Smooth muscle cell (in vitro differentiated cells): ENCODE results near the gene CUL4A. TPM values are rescaled to one million over a fixed set of nuclear protein-coding genes. Genes with fewer than 3 reads are reported as not detected.
"Not testable (repeated sequence)": the region's sequence is repeated elsewhere in the genome, so short reads cannot be mapped to it uniquely, and the experiment has no call there.

Experiments
- DNase-seq: peaks from one replicate; lab custom pipeline; 2025; ENCODE audit not compliant: unreplicated experiment; lab: John Stamatoyannopoulos, UW
- H2AFZ ChIP-seq: fragments of 200-600 bp; sonication (generic); 2 replicates; pipeline ENCODE4 v1.6.0; 2016; ENCODE audit warnings: antibody characterized with exemption, low read depth, mild to moderate bottlenecking
- H3F3A ChIP-seq: fragments of 200-600 bp; sonication (generic); 2 replicates; pipeline ENCODE4 v1.6.0; 2017; ENCODE audit warnings: antibody characterized with exemption, low read depth
- H3K27ac ChIP-seq: fragments of 200-600 bp; sonication (generic); 2 replicates; pipeline ENCODE4 v1.5.1; 2016; ENCODE audit warnings: low read depth, mild to moderate bottlenecking
- H3K27me3 ChIP-seq: fragments of 200-600 bp; sonication (generic); 2 replicates; pipeline ENCODE4 v1.6.1; 2016; ENCODE audit warnings: low read depth, mild to moderate bottlenecking
- H3K36me3 ChIP-seq: fragments of 200-600 bp; sonication (generic); 2 replicates; pipeline ENCODE4 v1.5.1; 2016; ENCODE audit warnings: low read depth
- H3K4me1 ChIP-seq: fragments of 200-600 bp; sonication (generic); 2 replicates; pipeline ENCODE4 v1.5.1; 2016; ENCODE audit warnings: low read depth
- H3K4me2 ChIP-seq: fragments of 200-600 bp; sonication (generic); 2 replicates; pipeline ENCODE4 v1.6.0; 2016; ENCODE audit warnings: mild to moderate bottlenecking
- H3K4me3 ChIP-seq: fragments of 200-600 bp; sonication (generic); 2 replicates; pipeline ENCODE4 v1.5.1; 2016; ENCODE audit warnings: mild to moderate bottlenecking
- H3K79me2 ChIP-seq: fragments of 200-600 bp; sonication (generic); 2 replicates; pipeline ENCODE4 v1.6.0; 2016; ENCODE audit warnings: low read depth, mild to moderate bottlenecking
- H3K9ac ChIP-seq: fragments of 200-600 bp; sonication (generic); 2 replicates; pipeline ENCODE4 v1.6.0; 2016; ENCODE audit warnings: low read depth
- H3K9me3 ChIP-seq: fragments of 200-600 bp; sonication (generic); replicated peaks from 2 replicates; pipeline ENCODE4 v1.5.1; 2016; ENCODE audit warnings: low read depth
- H4K20me1 ChIP-seq: fragments of 200-600 bp; sonication (generic); 2 replicates; pipeline ENCODE4 v1.6.0; 2016; ENCODE audit warnings: low read depth
- WGBS: methylation state at CpG from one replicate; pipeline ENCODE4 v1.1.7; 2016; ENCODE audit warnings: low lambda C conversion rate; 5-methylcytosine and 5-hydroxymethylcytosine counted together
- polyA plus RNA-seq: library from polyadenylated mRNA; unstranded; fragments of >200 nt; fragmentation: Nextera tagmentation; extraction: Ambion mirVana; gene quantifications from 2 replicates; pipeline ENCODE4 v1.2.1, GENCODE V29; 2016
- total RNA-seq: library from RNA; depleted of rRNA; stranded (reverse); fragments of >200 nt; gene quantifications from 2 replicates; pipeline ENCODE4 v1.2.3, GENCODE V29; 2014
- TF ChIP-seq, protein P1 (sequence below): fragments of 200-600 bp; sonication (generic); IDR thresholded peaks from 2 replicates; pipeline ENCODE4 v1.5.1; 2017; ENCODE audit warnings: borderline replicate concordance, mild to moderate bottlenecking, antibody characterized with exemption; ENCODE audit not compliant: insufficient read depth, poor library complexity, severe bottlenecking

Gene CUL4A
- total and polyA plus RNA-seq, 2 experiments from 2014 or later, result 40.3 to 62.7 TPM

DNA sequence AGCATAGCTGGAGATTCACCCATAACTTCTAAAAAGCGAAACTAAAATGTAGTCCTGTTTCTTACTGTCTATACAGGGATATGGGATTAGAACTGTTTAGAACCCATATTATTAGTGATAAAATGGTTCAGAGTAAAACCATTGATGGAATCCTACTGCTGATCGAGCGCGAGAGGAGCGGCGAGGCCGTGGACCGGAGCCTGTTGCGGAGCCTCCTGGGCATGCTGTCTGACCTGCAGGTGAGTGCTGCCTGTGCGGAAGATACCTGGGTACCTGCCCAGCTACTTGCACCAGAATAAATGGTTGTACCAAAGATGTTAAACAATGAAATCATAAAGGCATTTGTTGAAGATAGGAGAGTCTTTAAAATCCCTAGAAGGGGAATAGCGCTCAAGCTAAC is 23.7 kb downstream of the CUL4A start:
- Histone ChIP-seq H3K9ac (no peak overlapping the region), H3K4me3 (no peak overlapping the region), H3K36me3 (peaks cover 6% of the 10 kb centered on the region), H3K79me2 (no peaks in the 10 kb centered on the region), H2AFZ (no peak overlapping the region), H3F3A (no peaks in the 10 kb centered on the region), H3K27ac (no peak overlapping the region), H3K4me1 (no peaks in the 10 kb centered on the region), H3K9me3 (no peaks in the 10 kb centered on the region), H3K4me2 (no peak overlapping the region), H4K20me1 (peaks cover 4% of the 10 kb centered on the region), H3K27me3 (no peaks in the 10 kb centered on the region)
- DNase-seq, result no peak
- WGBS, result over 99% methylated on average over 11 of the region's 11 CpGs
- TF ChIP-seq, protein P1, sequence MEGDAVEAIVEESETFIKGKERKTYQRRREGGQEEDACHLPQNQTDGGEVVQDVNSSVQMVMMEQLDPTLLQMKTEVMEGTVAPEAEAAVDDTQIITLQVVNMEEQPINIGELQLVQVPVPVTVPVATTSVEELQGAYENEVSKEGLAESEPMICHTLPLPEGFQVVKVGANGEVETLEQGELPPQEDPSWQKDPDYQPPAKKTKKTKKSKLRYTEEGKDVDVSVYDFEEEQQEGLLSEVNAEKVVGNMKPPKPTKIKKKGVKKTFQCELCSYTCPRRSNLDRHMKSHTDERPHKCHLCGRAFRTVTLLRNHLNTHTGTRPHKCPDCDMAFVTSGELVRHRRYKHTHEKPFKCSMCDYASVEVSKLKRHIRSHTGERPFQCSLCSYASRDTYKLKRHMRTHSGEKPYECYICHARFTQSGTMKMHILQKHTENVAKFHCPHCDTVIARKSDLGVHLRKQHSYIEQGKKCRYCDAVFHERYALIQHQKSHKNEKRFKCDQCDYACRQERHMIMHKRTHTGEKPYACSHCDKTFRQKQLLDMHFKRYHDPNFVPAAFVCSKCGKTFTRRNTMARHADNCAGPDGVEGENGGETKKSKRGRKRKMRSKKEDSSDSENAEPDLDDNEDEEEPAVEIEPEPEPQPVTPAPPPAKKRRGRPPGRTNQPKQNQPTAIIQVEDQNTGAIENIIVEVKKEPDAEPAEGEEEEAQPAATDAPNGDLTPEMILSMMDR, result no peak

DNA sequence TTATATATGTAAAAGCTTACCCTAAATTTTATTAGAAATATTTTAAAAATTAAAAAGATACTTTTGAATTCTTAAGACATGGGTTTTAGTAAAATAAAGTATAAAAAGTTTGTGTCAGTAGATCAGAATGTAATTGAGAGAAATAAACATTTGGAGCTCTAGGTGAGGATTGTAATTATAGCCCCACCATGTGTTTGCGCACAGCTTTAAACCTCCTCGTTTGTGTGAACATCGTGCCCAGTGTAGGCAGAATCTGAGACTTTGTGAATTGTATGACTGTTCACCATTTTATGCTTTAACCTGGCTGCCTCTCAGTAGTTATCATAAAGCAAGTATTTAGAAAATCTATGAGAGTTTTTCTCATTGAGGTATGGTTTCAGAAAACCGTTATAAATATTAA is 29.1 kb downstream of the CUL4A start:
- peaks cover 6% of the 10 kb centered on the region for H3K36me3 ChIP-seq
- TF ChIP-seq, protein P1, result no peak

DNA sequence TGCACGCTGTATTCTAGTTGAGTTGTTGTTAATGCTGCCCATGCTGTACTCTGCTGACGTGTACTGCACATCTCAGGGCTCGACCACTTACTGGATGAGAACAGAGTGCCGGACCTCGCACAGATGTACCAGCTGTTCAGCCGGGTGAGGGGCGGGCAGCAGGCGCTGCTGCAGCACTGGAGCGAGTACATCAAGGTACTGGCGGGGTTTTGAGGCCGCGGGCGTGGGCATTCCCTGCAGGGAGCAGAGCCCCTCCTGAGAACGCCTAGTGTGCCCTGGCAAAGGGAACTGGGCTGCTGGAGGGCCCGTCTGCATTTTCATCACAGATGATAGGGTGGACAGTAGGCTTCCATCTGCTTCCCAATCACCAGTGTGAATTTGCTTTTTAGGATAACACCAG is 29.9 kb downstream of the CUL4A start:
- DNase-seq, result no peak
- Histone ChIP-seq H3K9ac (no peak overlapping the region), H3K9me3 (no peaks in the 10 kb centered on the region), H3K27ac (no peak overlapping the region), H4K20me1 (no peaks in the 10 kb centered on the region), H3K4me3 (no peak overlapping the region), H3K4me2 (no peak overlapping the region), H3K36me3 (peaks cover 9% of the 10 kb centered on the region), H3F3A (no peaks in the 10 kb centered on the region), H3K27me3 (no peaks in the 10 kb centered on the region), H3K79me2 (no peaks in the 10 kb centered on the region), H2AFZ (no peak overlapping the region), H3K4me1 (no peaks in the 10 kb centered on the region)
- WGBS, result 96% methylated on average over 15 of the region's 15 CpGs
- TF ChIP-seq, protein P1, result no peak

More for the DNA sequence above, 29.1 kb downstream of the CUL4A start:
- Histone ChIP-seq H3K27me3 (no peaks in the 10 kb centered on the region), H3K4me1 (no peaks in the 10 kb centered on the region), H3K9me3 (no peaks in the 10 kb centered on the region), H3K4me2 (no peak overlapping the region), H4K20me1 (no peaks in the 10 kb centered on the region), H3K4me3 (no peak overlapping the region), H3K79me2 (no peaks in the 10 kb centered on the region), H2AFZ (no peak overlapping the region), H3K9ac (no peak overlapping the region), H3K27ac (no peak overlapping the region), H3F3A (no peaks in the 10 kb centered on the region)
- 96% methylated on average over 4 of the region's 4 CpGs for WGBS
- DNase-seq, result no peak

DNA sequence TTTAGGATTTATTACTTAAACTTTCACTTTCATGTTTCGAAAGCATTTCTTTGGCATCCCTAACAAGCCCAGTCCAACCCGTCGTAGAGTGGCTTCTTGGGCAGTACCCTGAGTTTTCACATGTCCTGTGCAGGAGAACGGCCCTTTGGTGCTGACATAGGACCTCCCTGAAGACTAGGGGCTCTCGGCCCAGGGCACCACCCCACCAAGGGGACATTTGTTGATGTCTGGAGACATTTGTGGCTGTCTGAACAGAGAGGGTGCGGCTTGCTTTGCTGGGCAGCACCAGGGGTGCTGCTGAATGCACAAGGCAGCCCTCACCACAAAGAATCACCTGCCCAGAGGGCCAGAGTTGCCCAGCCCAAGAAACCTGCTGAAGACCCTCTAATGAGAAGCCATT is 30.6 kb downstream of the CUL4A start:
- DNase-seq, result no peak
- Histone ChIP-seq H3K27ac (no peak overlapping the region), H3K9me3 (no peaks in the 10 kb centered on the region), H3K4me3 (no peak overlapping the region), H2AFZ (no peak overlapping the region), H3K9ac (no peak overlapping the region), H3K36me3 (peaks cover 9% of the 10 kb centered on the region), H3K27me3 (no peaks in the 10 kb centered on the region), H4K20me1 (no peaks in the 10 kb centered on the region), H3F3A (no peaks in the 10 kb centered on the region), H3K79me2 (no peaks in the 10 kb centered on the region), H3K4me2 (no peak overlapping the region), H3K4me1 (no peaks in the 10 kb centered on the region)
- TF ChIP-seq, protein P1, result no peak
- WGBS, result 98% methylated on average over 6 of the region's 6 CpGs

DNA sequence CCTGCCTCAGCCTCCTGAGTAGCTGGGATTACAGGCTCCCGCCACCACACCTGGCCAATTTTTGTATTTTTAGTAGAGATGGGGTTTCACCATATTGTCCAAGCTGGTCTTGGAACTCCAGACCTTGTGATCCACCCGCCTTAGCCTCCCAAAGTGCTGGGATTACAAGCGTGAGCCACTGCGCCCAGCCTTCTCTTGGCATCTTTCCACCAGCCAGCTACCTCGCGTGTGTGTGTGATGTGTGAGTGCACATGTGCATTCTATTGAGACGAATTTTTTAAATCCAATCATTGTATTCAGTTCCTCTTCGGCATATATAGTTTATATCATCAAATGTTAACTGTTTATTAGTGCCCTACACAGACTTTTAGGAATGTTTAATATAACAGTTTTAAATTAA is 32.2 kb downstream of the CUL4A start:
- H3K79me2 ChIP-seq, DNase-seq: not testable (repeated sequence)

More for the DNA sequence above, 32.2 kb downstream of the CUL4A start:
- H3K9ac ChIP-seq, H3K4me3 ChIP-seq, H2AFZ ChIP-seq, H3K27me3 ChIP-seq, H3K27ac ChIP-seq, H4K20me1 ChIP-seq, H3F3A ChIP-seq, H3K9me3 ChIP-seq, H3K4me2 ChIP-seq, H3K4me1 ChIP-seq: not testable (repeated sequence)
- WGBS, result over 99% methylated on average over 8 of the region's 8 CpGs
- peaks cover 19% of the 10 kb centered on the region for H3K36me3 ChIP-seq
